Inferior parietal cortex (tissue), 1 donor: Measurements from ENCODE around the gene PAFAH1B2.

Experiments used
- DNase-seq: peaks from one replicate; pipeline ENCODE4 v3.0.0-alpha.2; 2016; ENCODE audit errors: extremely low spot score

PAFAH1B2 gene

GRCh38 chr11:117187799-117188481 lies 43.9 kb downstream of the PAFAH1B2 start:
- DNase-seq: no peak

- no peak for DNase-seq
Observed at GRCh38 chr11:117188620-117189081, 44.6 kb downstream of the PAFAH1B2 start.

DNA sequence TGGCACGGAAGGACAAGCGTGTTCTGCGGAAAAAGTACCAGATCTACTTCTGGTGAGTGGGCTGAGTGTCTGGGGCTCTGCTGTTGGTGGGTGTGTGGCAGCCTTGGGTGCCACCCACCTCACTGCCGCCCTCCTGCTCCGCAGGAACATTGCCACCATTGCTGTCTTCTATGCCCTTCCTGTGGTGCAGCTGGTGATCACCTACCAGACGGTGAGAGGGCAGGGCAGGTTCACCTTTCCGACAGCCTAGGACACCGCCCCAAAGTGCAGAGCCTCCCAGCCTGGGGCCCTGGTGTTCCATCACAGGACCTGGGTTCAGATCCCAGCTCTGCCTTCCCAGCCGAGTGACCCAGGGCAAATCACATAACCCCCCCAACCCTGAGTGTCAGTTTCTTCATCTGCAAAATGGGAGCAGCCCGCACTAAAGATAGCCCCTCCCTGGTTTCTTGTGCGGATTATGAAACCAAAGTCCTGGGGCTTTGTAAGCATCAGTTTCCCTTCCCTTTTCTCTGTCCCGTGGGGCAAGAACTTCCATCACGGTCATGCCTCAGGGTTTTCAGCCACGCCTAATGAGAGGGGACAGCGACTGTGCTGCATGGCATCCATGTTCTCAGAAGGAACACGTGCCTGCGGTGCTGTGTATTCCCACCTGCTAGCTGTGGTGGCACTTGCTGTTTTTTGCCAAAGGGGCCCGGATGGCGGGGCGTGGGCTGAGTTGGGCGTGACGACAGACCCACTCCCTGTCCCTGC lies 45.3 kb downstream of the PAFAH1B2 start:
- DNase-seq: no peak

DNA sequence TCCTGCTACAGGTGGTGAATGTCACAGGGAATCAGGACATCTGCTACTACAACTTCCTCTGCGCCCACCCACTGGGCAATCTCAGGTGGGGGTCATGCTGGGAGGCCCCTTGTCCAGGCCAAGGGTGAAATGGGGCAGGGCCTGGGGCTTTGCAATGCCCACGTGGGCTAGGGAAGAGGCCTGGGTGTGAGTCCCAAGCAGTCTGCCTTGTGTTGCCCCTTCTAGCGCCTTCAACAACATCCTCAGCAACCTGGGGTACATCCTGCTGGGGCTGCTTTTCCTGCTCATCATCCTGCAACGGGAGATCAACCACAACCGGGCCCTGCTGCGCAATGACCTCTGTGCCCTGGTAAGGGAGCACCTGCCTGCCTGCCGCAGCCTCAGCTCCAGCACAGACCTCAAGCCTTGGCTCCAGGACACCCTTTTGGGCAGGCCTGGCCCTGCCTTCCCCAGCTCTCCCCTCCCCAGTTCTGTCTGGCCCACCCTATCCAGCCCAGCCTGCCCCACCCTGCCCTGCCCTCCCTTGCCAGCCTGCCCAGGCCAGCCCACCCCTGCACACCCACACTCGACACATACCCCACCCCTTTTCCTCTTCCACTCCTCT lies 46.0 kb downstream of the PAFAH1B2 start:
- DNase-seq: no peak

- DNase-seq: no peak
Observed at GRCh38 chr11:117191680-117192400, 47.8 kb downstream of the PAFAH1B2 start.

DNA sequence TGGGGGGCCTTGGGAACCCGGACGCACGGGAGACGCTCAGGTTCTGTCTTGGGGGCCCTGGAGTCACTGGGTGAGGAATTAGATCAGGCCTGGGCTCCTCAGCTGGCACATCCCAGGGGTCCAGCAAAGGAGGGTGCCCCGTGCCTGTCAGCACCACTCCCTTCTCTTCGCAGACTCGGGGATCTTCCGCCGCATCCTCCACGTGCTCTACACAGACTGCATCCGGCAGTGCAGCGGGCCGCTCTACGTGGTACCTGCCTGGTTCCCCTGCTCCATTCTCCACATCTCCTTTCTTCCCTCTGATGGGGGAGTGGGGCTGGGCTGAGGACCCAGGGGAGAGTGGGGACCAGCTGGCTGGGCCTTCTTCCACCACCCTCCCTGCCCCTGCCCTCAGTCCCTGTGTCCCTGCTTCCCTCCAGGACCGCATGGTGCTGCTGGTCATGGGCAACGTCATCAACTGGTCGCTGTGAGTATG lies 48.4 kb downstream of the PAFAH1B2 start:
- no peak for DNase-seq

- no peak for DNase-seq
Observed at GRCh38 chr11:117193130-117194020, 49.3 kb downstream of the PAFAH1B2 start.

GRCh38 chr11:117194267-117194666 lies 50.2 kb downstream of the PAFAH1B2 start:
- DNase-seq: no peak

DNA sequence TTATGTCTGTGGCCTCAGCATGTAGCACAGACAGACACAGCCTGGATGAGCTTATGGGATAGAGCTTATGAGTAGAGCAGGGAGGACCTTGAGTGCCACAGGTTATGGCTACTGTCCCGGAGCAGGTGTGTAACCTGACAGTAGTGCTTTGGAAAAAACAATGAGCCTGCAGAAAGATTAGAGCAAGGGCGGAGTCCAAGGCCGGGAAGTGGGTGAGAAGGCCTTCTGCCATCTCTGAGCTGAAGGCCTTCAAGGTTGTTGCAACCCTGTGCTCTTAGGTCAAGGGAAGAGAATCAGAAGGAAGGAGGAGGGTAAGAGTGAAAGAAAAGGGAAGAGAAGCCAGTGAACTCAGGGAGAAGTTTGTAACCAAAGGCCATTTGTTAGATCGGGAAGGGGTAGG lies 51.2 kb downstream of the PAFAH1B2 start:
- no peak for DNase-seq

DNA sequence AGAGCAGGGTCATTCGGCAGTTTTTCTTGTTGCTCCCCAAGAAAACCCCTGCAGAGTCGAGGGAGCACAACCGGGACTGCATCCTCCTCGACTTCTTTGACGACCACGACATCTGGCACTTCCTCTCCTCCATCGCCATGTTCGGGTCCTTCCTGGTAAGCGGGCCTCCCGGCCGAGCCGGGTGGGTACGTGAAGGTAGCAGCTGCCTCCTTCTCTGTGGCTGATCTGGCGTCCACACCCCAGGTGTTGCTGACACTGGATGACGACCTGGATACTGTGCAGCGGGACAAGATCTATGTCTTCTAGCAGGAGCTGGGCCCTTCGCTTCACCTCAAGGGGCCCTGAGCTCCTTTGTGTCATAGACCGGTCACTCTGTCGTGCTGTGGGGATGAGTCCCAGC lies 51.7 kb downstream of the PAFAH1B2 start:
- DNase-seq: no peak

DNA sequence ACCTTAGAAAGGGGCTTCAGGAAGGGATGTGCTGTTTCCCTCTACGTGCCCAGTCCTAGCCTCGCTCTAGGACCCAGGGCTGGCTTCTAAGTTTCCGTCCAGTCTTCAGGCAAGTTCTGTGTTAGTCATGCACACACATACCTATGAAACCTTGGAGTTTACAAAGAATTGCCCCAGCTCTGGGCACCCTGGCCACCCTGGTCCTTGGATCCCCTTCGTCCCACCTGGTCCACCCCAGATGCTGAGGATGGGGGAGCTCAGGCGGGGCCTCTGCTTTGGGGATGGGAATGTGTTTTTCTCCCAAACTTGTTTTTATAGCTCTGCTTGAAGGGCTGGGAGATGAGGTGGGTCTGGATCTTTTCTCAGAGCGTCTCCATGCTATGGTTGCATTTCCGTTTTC lies 52.9 kb downstream of the PAFAH1B2 start:
- DNase-seq: no peak

DNA sequence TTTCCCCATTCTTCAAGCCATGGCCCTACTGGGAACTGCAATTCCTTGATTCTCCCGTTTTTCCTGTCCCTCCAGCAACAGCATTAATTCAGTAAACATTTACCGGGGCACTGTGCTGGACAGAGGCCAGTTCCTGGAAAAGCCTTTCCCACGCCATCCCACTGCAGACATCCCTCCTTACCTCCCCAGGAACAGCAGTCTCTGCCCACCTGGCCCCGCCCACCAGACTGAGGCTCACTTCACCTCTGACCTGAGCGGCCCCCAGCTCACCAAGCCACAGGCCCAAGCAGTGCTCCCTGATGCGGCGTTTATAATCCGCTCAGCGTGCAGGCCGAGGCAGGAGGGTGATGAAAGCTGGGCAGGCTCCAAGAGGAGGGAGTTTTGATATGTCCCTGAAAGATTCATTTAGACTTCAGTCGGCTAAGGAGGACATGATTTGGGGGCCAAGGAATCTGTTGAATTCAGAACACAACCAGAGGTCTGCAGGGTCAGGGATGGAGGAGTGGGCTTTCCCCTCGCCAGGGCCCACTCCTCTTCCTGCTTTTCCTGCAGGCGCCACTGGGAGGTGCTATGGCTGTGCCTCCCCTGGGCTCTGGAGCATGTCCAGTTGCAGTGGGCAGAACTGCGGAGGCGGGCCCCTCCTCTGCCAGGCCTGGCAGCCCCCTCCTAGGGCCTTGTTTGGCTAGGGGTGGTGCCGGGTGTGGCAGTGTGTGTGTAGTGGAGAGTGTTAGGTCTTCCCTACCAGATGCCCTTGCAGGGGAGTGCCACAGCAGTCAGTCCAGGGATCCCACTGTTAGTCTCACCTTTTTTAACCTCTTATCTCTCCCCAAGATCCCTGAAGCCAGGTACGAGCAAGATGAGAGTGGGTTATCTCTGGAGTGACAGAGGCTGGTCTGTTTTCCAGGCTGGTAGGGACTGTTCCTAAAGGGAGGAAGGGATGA lies 53.7 kb downstream of the PAFAH1B2 start:
- no peak for DNase-seq

DNA sequence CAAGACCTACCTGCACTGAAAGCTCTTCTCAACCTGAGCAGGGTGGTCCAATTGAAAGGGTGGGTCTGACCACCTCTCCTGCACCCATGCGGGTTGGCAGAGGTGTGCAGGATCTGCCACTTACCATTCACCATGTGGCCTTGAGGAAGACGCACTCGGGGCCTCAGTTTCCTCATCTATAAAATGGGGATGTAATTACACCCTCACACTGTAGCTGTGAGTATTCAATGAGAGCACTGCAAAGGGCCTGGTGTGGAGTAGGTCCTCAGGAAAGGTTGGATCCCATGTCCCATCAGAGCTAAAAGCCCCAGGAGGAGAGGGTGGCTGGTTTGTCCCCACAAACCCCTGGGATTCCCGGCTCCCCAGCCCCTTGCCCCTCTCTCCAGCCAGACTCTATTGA lies 54.5 kb downstream of the PAFAH1B2 start:
- DNase-seq: no peak

DNA sequence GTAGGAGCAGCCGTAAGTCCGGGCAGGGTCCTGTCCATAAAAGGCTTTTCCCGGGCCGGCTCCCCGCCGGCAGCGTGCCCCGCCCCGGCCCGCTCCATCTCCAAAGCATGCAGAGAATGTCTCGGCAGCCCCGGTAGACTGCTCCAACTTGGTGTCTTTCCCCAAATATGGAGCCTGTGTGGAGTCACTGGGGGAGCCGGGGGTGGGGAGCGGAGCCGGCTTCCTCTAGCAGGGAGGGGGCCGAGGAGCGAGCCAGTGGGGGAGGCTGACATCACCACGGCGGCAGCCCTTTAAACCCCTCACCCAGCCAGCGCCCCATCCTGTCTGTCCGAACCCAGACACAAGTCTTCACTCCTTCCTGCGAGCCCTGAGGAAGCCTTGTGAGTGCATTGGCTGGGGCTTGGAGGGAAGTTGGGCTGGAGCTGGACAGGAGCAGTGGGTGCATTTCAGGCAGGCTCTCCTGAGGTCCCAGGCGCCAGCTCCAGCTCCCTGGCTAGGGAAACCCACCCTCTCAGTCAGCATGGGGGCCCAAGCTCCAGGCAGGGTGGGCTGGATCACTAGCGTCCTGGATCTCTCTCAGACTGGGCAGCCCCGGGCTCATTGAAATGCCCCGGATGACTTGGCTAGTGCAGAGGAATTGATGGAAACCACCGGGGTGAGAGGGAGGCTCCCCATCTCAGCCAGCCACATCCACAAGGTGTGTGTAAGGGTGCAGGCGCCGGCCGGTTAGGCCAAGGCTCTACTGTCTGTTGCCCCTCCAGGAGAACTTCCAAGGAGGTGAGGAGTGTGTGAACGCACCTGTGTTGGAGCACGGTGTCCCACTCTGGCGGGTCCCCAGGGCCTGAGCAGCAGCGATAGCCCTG lies 55.2 kb downstream of the PAFAH1B2 start, which contains the start of gene TAGLN:
Gene TAGLN, plus strand, starts transcription at position 318 of the 863 bp plus-strand sequence. CDS start 3,644 bp downstream, outside the sequence.
- DNase-seq: no peak

DNA sequence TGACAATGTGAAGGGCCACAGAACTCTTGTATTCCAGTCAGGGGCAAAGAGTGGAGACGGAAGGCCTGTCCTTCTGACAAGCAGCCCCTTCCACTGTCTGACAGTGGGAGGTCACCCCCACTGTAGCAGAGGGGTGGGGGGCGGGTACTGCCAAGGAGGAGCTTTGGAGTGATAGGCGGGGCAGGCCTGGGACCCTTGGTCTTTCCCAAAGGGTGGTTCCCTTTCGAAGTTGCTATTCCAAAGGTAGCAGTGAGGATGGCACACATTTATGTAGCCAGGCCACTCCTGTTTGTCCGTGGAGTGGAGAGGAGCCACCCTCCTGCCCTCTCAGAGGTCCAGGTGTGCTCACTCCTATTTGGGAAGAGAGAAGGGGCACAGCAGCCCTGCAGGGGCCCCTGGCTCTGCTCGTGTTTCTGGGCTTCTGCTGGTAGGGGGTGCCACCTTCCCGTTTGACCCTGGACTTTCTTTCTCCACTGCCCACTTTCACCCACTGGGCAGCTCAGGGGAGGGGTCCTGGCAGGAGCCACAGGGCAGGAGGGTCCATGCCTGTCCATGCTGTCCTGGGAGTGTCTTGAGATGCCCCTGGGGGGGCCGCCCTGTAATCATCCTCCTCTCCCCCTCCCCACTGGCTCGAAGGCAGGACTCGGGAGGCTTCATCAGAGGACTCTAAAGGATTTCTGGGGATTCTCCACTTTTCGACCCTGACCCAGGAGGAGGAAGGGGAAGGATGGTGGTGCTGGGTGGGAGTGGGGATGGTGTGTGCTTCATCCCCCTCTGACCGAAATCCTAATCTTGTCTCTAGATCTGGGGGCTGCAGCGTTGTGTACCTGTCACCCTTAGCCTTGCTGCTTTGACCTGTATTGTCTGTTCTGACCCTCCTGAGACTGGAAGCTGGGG lies 56.1 kb downstream of the PAFAH1B2 start:
- no peak for DNase-seq

DNA sequence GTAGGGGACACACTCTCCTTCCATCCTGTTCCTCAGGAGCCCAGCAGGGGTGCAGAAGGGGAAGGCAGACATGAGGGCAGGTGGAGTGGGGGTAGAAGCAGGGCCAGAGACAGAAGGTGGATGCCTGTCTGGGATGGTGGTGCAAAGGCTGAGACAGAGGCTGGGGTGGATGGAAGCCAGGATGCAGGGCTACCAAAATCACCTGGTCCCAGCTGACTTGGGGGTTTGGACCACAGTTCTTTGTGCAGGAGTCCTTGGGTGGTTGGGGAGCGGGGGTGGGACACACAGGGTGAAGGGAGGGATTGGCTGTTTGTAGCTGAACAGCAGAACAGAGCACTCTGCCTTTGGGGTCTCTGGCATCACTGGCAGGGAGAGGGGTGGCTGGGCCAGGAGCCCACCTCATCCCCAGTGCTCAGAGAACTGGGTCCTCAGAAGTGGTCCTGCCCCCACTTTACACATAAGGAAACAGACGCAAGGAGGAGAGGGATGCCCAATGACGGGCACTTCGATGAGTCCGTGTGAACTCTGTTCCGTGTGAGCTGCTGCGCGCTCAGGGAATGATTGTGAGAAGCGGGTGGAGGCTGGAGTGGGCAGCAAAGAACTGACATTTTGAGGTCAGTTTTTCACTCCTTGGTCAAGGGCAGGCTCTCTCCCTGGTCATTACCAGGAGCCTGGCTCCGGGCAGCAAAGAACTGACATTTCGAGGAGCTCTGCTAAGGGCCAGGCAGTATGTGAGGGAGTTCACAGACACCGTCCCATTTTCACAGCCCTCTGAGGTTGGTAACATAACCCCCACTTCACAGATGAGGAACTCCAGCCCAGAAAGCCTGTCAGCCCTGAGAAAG lies 56.9 kb downstream of the PAFAH1B2 start:
- no peak for DNase-seq
